SJCRH30 (cell line): ENCODE data around the gene SMC4. TPM values are rescaled to one million over a fixed set of nuclear protein-coding genes. Genes with fewer than 3 reads are reported as not detected.
A peak's percentile ranks its signal among the peaks of the same experiment; 100 is the strongest.
"Not testable (repeated sequence)": the region's sequence is repeated elsewhere in the genome, so short reads cannot be mapped to it uniquely, and the experiment has no call there.

ENCODE experiments used
- DNase-seq, 2 experiments: peaks; one replicate each; pipeline ENCODE4 v3.0.0-alpha.2; 2015 to 2020
- H3K27ac ChIP-seq: fragments of 250-450 bp; sonication (Bioruptor Pico); 2 replicates; pipeline ENCODE4 v1.5.1; 2020; ENCODE audit warnings: mild to moderate bottlenecking, moderate library complexity
- H3K27me3 ChIP-seq: fragments of 250-450 bp; sonication (Bioruptor Pico); 2 replicates; pipeline ENCODE4 v1.5.1; 2020; ENCODE audit warnings: mild to moderate bottlenecking, moderate library complexity
- H3K36me3 ChIP-seq: fragments of 250-450 bp; sonication (Bioruptor Pico); 2 replicates; pipeline ENCODE4 v1.5.1; 2020; ENCODE audit warnings: mild to moderate bottlenecking, moderate library complexity
- H3K4me1 ChIP-seq: fragments of 250-450 bp; sonication (Bioruptor Pico); 2 replicates; pipeline ENCODE4 v1.5.1; 2020; ENCODE audit warnings: mild to moderate bottlenecking, moderate library complexity
- H3K4me3 ChIP-seq: fragments of 250-450 bp; sonication (Bioruptor Pico); 2 replicates; pipeline ENCODE4 v1.5.1; 2020; ENCODE audit warnings: mild to moderate bottlenecking, moderate library complexity
- H3K9me3 ChIP-seq: fragments of 250-450 bp; sonication (Bioruptor Pico); replicated peaks from 2 replicates; pipeline ENCODE4 v1.5.1; 2020; ENCODE audit warnings: mild to moderate bottlenecking, moderate library complexity
- total RNA-seq: library from RNA; depleted of rRNA; stranded (reverse); fragments of >200 nt; shearing (Covaris generic); gene quantifications from 2 replicates; pipeline ENCODE4 v1.2.3, GENCODE V29; 2014

SMC4 gene
- total RNA-seq, 1 experiment from 2014 or later, result 316 TPM

DNA sequence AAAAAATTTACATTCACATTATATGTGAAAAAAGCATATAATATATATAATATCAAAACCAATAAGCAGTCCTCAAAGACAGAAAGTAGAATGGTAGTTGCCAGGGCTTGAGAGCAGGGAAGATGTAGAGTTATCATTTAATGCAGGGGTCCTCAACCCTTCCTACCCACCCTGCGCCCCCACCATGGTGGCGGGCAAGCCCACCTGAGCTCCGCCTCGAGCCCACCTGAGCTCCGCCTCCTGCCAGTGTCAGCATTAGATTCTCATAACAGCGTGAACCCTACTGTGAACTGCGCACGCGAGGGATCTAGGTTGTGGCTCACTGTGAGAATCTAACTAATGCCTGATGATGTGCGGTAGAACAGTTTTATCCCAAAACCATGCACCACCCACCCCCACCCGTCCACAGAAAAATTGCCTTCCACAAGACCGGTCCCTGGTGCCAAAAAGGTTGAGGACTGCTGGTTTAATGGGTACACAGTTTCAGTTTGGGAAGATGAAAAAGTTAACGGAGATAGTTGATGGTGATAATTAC lies 47.1 kb downstream of the SMC4 start:
- no peaks in the 10 kb centered on the region for H3K9me3 ChIP-seq
- no peak overlapping the region for H3K27ac ChIP-seq
- peaks cover 24% of the 10 kb centered on the region for H3K36me3 ChIP-seq
- H3K4me1 ChIP-seq, result peaks cover 2% of the 10 kb centered on the region; the same call in 1 of the 2 replicates
- H3K4me3 ChIP-seq, result no peak overlapping the region
- no peak for DNase-seq
- no peaks in the 10 kb centered on the region for H3K27me3 ChIP-seq

DNA sequence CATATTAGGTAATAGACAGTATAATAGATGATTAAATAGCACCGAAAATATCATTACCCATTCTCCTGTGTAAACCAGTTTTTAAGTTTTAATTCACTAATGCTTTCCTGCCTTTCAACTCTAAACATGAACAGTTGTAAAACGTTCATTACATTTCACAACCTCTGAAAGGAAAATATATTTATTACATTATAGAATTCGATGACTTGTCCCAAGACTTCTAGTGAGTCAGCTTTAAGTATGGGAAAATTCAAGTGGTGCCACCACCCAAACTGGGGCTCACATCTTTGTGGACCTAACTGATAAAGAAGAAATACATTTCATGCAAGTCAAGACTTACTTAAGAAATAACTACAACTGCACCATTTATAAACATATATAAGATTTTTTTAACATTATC lies 48.1 kb downstream of the SMC4 start:
- no peaks in the 10 kb centered on the region for H3K9me3 ChIP-seq
- H3K4me1 ChIP-seq, result peaks cover 2% of the 10 kb centered on the region; the same call in 1 of the 2 replicates
- no peaks in the 10 kb centered on the region for H3K27me3 ChIP-seq
- DNase-seq, result no peak
- H3K27ac ChIP-seq, result no peak overlapping the region
- peak overlapping the region; percentile 68 for H3K4me3 ChIP-seq
- H3K36me3 ChIP-seq, result peaks cover 24% of the 10 kb centered on the region

DNA sequence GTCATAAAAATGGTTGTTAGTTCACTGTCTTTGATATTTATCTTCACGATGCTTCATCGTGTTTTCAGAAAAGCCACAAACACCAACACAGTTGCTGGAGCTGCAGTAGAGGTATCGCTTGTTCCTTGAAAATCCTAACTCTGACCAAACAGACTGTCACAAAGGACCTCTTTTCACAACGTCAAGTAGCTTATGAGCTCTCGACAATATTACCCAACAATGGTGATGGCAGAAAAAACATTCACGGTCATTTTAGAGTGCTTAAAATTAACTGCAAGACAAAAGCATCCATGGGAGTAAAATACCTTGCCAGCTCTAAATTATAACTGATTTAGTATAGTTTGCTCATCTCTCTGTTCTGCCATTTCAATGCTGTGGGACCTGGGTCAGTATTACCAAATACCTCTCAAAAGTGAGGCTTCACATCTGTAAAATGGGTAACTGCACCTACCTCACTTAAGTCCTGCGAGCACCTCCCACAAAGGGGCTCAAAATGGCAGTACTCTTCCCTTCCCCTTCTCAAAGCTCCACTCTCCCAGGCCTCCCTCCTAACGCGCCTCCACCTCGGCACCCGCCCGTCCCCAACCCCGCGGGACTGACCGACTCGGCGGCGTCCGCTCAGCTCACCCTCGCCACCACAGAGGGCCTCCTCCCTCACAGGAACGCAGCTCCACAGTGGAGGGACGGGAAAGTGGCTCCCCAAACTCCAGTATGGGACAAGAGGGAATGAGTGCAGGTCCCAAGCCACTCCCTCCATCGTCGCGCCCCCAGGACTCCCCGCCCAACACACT lies 49.6 kb downstream of the SMC4 start:
- H3K4me3 ChIP-seq, result peak overlapping the region; percentile 68
- peak overlapping the region; percentile 96 for H3K27ac ChIP-seq
- H3K4me1 ChIP-seq, result peaks cover 2% of the 10 kb centered on the region; the same call in 1 of the 2 replicates
- H3K27me3 ChIP-seq, result no peaks in the 10 kb centered on the region
- no peaks in the 10 kb centered on the region for H3K9me3 ChIP-seq
- DNase-seq, result peak in 1 of 2 experiments; percentile 34
- peaks cover 15% of the 10 kb centered on the region for H3K36me3 ChIP-seq

DNA sequence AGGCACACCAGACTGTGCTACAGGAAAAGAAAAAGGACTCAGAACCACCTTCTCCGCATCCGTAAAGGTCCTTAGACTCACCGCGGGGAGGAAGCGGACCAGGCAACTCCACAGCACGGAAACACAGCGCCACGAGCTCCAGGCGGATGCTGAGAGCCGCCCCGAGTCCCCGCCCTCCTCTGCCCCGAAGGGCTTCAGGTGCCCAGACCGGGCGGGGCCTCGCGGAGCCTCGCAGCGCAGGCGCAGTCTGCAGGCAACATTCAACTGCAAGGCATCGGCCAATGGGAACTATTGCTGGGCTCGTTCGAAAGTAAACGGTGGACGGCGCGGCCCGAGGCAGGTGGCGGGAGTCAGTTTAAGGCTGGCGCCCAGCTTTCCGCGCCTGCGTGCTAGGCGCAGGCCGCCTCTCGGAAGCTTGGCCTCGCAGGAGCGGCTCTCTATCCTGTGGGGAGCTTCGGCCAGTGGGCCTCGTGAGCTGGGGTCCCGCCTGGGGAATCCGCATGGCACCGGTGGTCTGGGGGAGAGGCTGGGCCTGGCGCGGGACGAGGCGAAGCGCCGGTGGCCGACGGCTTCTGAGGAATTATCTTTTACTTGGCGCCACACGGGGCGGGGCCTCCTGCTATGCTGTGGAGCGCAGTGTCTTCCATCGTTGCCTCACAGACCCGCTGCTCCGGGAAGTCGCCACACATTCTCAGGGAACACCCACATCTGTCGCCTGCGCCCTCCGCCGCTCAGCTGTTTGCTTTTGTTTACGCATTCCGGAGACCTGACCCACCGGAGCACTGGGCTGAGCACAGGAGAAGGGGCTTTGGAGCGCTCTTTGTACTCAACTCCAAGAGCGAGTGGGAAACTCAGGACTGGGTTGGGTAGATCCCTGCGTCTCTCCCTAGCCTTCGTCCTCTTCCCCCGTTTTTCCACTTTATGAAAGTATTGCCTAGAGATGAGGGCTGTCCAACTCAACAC lies 50.5 kb downstream of the SMC4 start, which contains the start of gene TRIM59:
Gene TRIM59, minus strand, starts transcription at position 151 of the 963 bp plus-strand sequence. CDS start 10,603 bp downstream, outside the sequence.
- H3K9me3 ChIP-seq, result no peaks in the 10 kb centered on the region
- H3K36me3 ChIP-seq, result peaks cover 11% of the 10 kb centered on the region
- H3K27me3 ChIP-seq, result no peaks in the 10 kb centered on the region
- peak; percentile 95 for DNase-seq
- H3K4me3 ChIP-seq, result peak within 1 kb of the TSS; percentile 68
- H3K27ac ChIP-seq, result peak within 1 kb of the TSS; percentile 96
- peaks cover 2% of the 10 kb centered on the region; the same call in 1 of the 2 replicates for H3K4me1 ChIP-seq

DNA sequence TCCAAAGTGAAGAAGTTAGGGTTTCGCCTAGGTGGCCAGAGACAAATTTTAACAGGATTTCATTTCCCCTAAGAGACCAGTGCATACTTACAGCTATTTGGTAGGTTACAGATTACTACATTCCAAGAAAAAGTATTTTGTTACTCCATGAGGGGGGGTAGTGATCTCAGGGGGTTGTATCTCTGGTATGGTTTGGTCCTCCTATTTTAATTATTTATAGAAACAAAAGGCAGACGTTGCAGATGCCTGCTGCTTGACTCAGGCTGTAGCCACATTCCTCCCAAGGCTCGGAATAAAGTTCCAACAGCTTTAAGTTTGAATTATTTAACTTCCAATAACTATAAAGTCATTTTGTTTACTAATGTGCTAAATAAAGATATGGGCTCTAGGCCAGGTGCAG lies 51.4 kb downstream of the SMC4 start:
- H3K4me3 ChIP-seq, result peak overlapping the region; percentile 68
- peaks cover 11% of the 10 kb centered on the region for H3K36me3 ChIP-seq
- peak overlapping the region; percentile 96 for H3K27ac ChIP-seq
- H3K27me3 ChIP-seq, result no peaks in the 10 kb centered on the region
- no peaks in the 10 kb centered on the region for H3K9me3 ChIP-seq
- H3K4me1 ChIP-seq, result peaks cover 2% of the 10 kb centered on the region; the same call in 1 of the 2 replicates
- no peak for DNase-seq

DNA sequence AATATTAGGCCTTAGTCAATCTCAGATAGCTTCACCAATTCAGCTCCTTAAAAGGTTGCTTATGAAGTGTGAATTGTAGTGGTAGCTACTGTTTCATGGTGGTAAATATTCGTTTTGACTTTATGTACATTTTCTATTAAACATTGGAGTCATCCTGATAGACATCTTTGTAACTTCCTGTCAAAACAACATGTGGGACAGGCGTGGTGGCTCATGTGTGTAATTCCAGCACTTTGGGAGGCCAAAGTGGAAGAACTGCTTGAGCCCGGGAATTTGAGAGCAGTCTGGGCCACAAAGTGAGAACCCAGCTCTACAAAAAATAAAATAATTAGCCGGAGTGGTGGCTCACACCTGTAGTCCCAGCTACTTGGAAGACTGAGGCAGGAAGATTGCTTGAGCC lies 52.2 kb downstream of the SMC4 start:
- peaks cover 2% of the 10 kb centered on the region; the same call in 1 of the 2 replicates for H3K4me1 ChIP-seq
- no peak overlapping the region for H3K4me3 ChIP-seq
- peaks cover 11% of the 10 kb centered on the region for H3K36me3 ChIP-seq
- no peak overlapping the region for H3K27ac ChIP-seq
- no peaks in the 10 kb centered on the region for H3K27me3 ChIP-seq
- H3K9me3 ChIP-seq, result no peaks in the 10 kb centered on the region
- DNase-seq, result no peak

DNA sequence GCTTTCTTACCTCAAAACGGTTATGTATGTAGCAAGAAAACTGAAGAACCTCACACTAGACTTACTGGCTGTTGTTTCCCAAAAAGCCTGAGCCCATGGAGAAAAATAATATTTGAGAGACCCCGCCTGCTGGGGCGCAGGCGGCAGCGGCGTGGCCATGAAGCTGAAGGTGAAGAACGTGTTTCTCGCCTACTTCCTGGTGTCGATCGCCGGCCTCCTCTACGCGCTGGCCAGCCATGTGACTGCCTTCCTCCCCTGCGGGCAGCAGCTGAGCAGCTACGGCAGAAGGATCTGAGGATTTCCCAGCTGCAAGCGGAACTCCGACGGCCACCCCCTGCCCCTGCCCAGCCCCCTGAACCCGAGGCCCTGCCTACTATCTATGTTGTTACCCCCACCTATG lies 52.8 kb downstream of the SMC4 start:
- not testable (repeated sequence) for H3K4me3 ChIP-seq, H3K9me3 ChIP-seq, DNase-seq, H3K36me3 ChIP-seq, H3K27ac ChIP-seq, H3K4me1 ChIP-seq, H3K27me3 ChIP-seq

DNA sequence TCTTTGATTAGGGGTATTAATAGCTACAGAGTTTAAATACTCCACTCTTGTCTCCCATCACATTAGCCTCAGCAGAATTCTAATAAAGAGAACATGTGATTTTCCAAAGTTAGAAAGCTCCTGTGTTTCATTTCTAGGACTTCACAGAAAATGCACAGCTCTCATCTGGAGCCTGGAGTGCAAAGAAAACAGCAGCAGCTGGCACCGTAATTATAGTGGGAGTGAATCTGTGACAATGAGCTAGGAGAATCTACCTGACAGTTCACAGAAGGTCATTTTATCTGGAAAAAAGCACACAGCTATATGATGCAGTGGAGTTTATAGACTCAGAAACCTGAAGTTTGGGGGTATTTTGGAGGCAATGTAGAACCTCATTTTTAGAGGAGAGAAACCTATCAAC lies 55.5 kb downstream of the SMC4 start:
- Histone ChIP-seq H3K27me3 (no peaks in the 10 kb centered on the region), H3K36me3 (no peaks in the 10 kb centered on the region), H3K4me1 (no peaks in the 10 kb centered on the region), H3K4me3 (no peak overlapping the region), H3K27ac (no peak overlapping the region), H3K9me3 (no peaks in the 10 kb centered on the region)
- DNase-seq, result no peak

DNA sequence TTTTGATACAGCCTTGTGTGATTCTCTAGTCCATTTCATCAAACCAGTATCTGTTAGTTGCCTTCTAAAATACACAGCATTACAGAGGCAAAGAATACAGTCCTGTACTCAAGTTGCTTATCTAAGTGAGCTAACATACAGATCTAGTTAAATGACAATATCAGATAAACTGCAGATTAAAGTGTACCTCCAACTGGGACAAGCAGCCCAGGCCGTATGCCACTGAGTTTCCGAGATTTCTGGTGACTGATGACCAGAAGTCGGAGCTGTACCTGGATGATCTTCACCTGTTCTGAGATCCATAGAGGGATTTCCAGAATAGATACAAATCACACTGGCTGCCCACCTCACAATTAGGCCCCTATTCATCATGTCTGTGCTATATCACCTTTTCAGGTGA lies 56.4 kb downstream of the SMC4 start:
- H3K4me3 ChIP-seq, result no peak overlapping the region
- no peaks in the 10 kb centered on the region for H3K27me3 ChIP-seq
- DNase-seq, result no peak
- no peak overlapping the region for H3K27ac ChIP-seq
- no peaks in the 10 kb centered on the region for H3K36me3 ChIP-seq
- no peaks in the 10 kb centered on the region for H3K9me3 ChIP-seq
- no peaks in the 10 kb centered on the region for H3K4me1 ChIP-seq

DNA sequence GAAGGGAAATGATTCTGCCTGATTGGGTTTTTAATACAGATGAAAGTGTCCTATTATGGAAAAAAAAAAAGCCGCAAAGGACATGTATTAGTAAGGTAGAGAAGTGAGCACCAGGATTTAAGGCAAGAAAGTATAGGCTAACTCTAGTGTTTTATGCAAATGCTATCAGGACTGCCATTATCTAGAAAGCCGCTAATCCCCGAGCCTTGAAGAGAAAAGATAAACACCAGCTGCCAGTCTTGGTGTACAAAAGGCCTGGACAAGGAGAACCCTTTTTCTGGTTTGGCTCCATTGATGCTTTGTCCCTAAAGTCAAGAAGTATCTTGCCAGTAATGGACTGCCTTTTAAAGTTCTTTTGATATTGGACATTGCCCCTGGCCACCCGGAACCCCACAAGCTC lies 58.7 kb downstream of the SMC4 start:
- H3K9me3 ChIP-seq, result no peaks in the 10 kb centered on the region
- H3K36me3 ChIP-seq, result no peaks in the 10 kb centered on the region
- H3K27ac ChIP-seq, result no peak overlapping the region
- H3K4me1 ChIP-seq, result no peaks in the 10 kb centered on the region
- H3K27me3 ChIP-seq, result no peaks in the 10 kb centered on the region
- H3K4me3 ChIP-seq, result no peak overlapping the region
- DNase-seq, result no peak

DNA sequence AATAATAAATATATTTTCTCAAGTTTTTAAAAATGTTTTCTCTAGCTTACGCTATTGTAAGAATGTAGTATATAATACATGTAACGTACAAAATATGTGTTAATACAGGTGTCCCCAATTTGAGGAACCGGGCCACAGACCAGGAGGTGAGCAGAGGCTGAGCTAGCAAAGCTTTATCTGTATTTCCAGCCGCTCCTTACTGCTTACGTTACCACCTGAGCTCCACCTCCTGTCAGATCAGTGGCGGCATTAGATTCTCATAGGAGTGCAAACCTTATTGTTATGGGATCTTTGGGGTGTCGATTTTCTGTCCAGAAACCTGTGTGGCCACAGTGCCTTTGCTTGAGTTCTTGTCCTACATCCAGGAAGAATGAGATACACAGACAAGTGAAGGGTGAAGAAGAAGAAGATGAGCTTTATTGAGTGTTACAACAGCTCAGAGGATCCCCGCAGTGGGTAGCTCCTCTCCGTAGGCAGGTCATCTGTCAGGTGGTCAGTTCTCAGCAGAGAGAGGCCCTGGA lies 60.1 kb downstream of the SMC4 start:
- Histone ChIP-seq H3K27me3 (no peaks in the 10 kb centered on the region), H3K4me1 (no peaks in the 10 kb centered on the region), H3K4me3 (no peak overlapping the region), H3K9me3 (no peaks in the 10 kb centered on the region), H3K27ac (no peak overlapping the region), H3K36me3 (no peaks in the 10 kb centered on the region)
- DNase-seq, result no peak

DNA sequence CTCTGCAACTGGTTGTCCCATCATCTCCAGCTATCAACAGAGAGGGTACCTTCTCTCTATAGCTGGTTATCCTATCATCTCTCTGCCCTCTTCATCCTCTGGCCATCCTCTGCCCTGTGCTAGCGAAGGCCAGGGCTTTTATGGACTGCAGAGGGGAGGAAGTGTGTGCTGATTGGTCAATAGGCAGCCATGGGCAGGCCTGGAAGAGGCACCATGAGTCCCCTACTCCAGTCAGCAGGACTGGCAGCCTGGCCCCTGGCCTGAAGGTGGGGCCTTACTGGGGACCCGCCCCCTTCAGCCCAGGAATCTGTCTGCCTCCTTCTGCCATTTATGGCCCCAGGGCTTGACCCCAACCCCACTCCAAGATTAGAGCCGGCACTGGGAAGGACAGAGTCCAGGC lies 60.6 kb downstream of the SMC4 start:
- DNase-seq, result no peak
- Histone ChIP-seq H3K27ac (no peak overlapping the region), H3K27me3 (no peaks in the 10 kb centered on the region)

DNA sequence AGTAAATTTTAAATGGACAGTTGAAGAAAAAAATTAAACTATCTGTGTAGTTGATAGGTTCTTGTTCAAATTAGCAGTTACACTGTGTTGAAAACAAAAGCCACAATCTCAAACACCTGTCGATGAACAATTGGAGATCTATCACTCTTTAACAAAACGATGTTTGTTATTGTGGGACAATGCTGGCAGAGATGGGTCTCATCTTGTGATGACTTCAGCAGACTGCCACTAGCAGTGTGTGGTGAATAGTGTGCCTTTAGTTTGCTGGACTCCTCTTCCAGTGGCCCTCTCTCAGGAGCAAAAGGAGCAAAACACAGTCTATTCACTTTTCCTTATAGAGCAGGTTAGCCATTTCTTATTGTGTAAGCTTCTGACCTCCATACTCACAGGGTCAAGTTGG lies 64.9 kb downstream of the SMC4 start:
- Histone ChIP-seq H3K9me3 (no peaks in the 10 kb centered on the region), H3K27me3 (no peaks in the 10 kb centered on the region), H3K4me1 (no peaks in the 10 kb centered on the region), H3K4me3 (no peak overlapping the region), H3K36me3 (no peaks in the 10 kb centered on the region), H3K27ac (no peak overlapping the region)
- DNase-seq, result no peak

More for the DNA sequence above, 60.6 kb downstream of the SMC4 start:
- Histone ChIP-seq H3K36me3 (no peaks in the 10 kb centered on the region), H3K4me3 (no peak overlapping the region), H3K9me3 (no peaks in the 10 kb centered on the region), H3K4me1 (no peaks in the 10 kb centered on the region)

DNA sequence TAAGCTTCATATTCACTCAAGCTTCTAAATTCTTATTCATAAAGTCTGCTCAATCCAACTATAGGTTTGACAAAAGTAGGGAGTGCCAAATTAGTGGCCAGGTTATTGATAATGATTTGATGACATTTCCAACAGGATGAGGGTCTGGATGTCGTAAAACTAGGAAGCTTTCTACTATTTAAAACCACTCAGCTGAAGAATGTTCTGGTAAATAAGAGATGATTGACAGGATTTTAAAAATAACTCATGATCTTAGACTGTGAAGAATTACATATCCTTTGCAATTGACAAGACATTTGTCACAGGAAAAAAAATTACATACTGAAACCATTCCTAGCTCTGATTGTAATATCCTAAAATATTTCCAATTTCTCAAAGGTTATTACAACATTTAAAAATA lies 65.5 kb downstream of the SMC4 start:
- H3K9me3 ChIP-seq, result no peaks in the 10 kb centered on the region
- H3K4me1 ChIP-seq, result no peaks in the 10 kb centered on the region
- no peak overlapping the region for H3K4me3 ChIP-seq
- no peak for DNase-seq
- H3K36me3 ChIP-seq, result no peaks in the 10 kb centered on the region
- no peaks in the 10 kb centered on the region for H3K27me3 ChIP-seq
- no peak overlapping the region for H3K27ac ChIP-seq
